ENCODE results near the gene MORN2.

The MORN2 gene

DNA sequence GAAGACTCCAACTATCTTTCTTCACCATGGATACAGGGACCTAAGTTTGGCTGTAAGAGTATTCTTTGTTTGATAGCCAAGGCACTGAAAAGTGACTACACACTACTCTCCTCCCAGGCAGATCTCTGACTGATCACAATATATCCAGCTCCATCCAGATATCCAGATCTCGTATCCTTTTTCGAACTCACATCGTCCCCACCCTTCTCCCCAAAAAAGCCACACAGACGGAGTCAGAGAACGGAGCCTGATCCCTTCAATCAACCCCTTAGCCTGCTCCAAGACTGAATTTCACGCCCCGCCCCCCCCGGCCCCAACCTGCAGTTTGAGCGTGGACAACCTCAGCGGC, 575 bp upstream of the MORN2 start:
- H3K4me1 ChIP-seq (ENCODE audit: insufficient read depth, low read length, severe bottlenecking) = peaks cover 17% of the 10 kb centered on the region
- H3K9me3 ChIP-seq (ENCODE audit: low read length) = 0 out of 2 replicates have a peak, but pooled peaks cover 2% of the 10 kb centered on the region
- no peaks in the 10 kb centered on the region for H3F3A ChIP-seq (ENCODE audit: insufficient read depth, low read length)
- H3K27me3 ChIP-seq (ENCODE audit: insufficient read depth, low read length) = no peaks in the 10 kb centered on the region
- peak overlapping the region; percentile 69 for H3K4me3 ChIP-seq (ENCODE audit: low read depth, low read length, poor library complexity, severe bottlenecking)
- no peak for TF ChIP-seq EZH2 (IDR thresholded peaks at IDR 0.05; ENCODE audit: borderline replicate concordance, low read length)
- TF ChIP-seq, protein P1, sequence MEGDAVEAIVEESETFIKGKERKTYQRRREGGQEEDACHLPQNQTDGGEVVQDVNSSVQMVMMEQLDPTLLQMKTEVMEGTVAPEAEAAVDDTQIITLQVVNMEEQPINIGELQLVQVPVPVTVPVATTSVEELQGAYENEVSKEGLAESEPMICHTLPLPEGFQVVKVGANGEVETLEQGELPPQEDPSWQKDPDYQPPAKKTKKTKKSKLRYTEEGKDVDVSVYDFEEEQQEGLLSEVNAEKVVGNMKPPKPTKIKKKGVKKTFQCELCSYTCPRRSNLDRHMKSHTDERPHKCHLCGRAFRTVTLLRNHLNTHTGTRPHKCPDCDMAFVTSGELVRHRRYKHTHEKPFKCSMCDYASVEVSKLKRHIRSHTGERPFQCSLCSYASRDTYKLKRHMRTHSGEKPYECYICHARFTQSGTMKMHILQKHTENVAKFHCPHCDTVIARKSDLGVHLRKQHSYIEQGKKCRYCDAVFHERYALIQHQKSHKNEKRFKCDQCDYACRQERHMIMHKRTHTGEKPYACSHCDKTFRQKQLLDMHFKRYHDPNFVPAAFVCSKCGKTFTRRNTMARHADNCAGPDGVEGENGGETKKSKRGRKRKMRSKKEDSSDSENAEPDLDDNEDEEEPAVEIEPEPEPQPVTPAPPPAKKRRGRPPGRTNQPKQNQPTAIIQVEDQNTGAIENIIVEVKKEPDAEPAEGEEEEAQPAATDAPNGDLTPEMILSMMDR (IDR thresholded peaks at IDR 0.05; ENCODE audit: low read length) = no peak
- H3K27ac ChIP-seq (ENCODE audit: low read depth, low read length, poor library complexity, severe bottlenecking) = no peak overlapping the region
- no peaks in the 10 kb centered on the region for H3K36me3 ChIP-seq (ENCODE audit: insufficient read depth, low read length)
- peaks cover 13% of the 10 kb centered on the region for H3K79me2 ChIP-seq (ENCODE audit: insufficient read depth, low read length)
- no peaks in the 10 kb centered on the region for H3K9me2 ChIP-seq (ENCODE audit: low read depth, low read length)
- H4K20me1 ChIP-seq (ENCODE audit: insufficient read depth, low read length) = no peaks in the 10 kb centered on the region
- peak overlapping the region; percentile 57 for H3K9ac ChIP-seq (ENCODE audit: low read length)
- peak overlapping the region; percentile 80 for H3K4me2 ChIP-seq (ENCODE audit: low read length)
- H2AFZ ChIP-seq (ENCODE audit: low read length) = no peak overlapping the region

GRCh38 chr2:38876407-38876806, 631 bp downstream of the MORN2 start:
- H3K27ac ChIP-seq (ENCODE audit: low read depth, low read length, poor library complexity, severe bottlenecking) = no peak overlapping the region
- H3F3A ChIP-seq (ENCODE audit: insufficient read depth, low read length) = no peaks in the 10 kb centered on the region
- H3K9me2 ChIP-seq (ENCODE audit: low read depth, low read length) = no peaks in the 10 kb centered on the region
- H3K9me3 ChIP-seq (ENCODE audit: low read length) = no peaks in the 10 kb centered on the region
- H4K20me1 ChIP-seq (ENCODE audit: insufficient read depth, low read length) = no peaks in the 10 kb centered on the region
- H3K4me1 ChIP-seq (ENCODE audit: insufficient read depth, low read length, severe bottlenecking) = peaks cover 17% of the 10 kb centered on the region
- TF ChIP-seq EZH2 (IDR thresholded peaks at IDR 0.05; ENCODE audit: borderline replicate concordance, low read length) = no peak
- TF ChIP-seq, protein P1 (IDR thresholded peaks at IDR 0.05; ENCODE audit: low read length) = no peak
- 0 out of 2 replicates have a peak overlapping the region, but pooled peaks have one; percentile 27 for H2AFZ ChIP-seq (ENCODE audit: low read length)
- no peaks in the 10 kb centered on the region for H3K27me3 ChIP-seq (ENCODE audit: insufficient read depth, low read length)
- H3K4me2 ChIP-seq (ENCODE audit: low read length) = peak overlapping the region; percentile 80
- H3K36me3 ChIP-seq (ENCODE audit: insufficient read depth, low read length) = no peaks in the 10 kb centered on the region
- H3K4me3 ChIP-seq (ENCODE audit: low read depth, low read length, poor library complexity, severe bottlenecking) = peak overlapping the region; percentile 69
- peak overlapping the region; percentile 57; the same call in 1 of the 2 replicates for H3K9ac ChIP-seq (ENCODE audit: low read length)
- peaks cover 13% of the 10 kb centered on the region for H3K79me2 ChIP-seq (ENCODE audit: insufficient read depth, low read length)

DNA sequence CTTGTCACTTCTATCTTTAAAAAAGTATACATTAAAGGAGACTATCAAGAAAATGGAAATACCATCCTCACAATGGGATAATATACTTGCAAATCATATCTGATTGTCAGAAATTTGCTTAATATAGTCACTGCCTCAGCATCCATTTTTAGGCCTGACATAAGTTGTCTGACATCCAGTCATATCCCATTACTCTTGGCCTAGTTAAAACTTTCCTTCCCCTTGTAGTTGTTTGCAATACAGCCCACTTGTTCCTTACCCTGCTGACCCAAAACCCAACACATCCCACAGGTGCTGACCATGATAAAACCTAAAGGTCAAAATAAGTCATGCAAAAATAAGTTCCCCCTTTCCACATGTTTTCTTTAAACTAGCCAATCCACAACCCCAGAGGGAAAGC, 10.3 kb downstream of the MORN2 start:
- TF ChIP-seq EZH2 (IDR thresholded peaks at IDR 0.05; ENCODE audit: borderline replicate concordance, low read length) = no peak
- TF ChIP-seq, protein P1 (IDR thresholded peaks at IDR 0.05; ENCODE audit: low read length) = no peak
- no peaks in the 10 kb centered on the region for H3K36me3 ChIP-seq (ENCODE audit: insufficient read depth, low read length)
- no peak overlapping the region for H3K4me3 ChIP-seq (ENCODE audit: low read depth, low read length, poor library complexity, severe bottlenecking)
- no peaks in the 10 kb centered on the region for H3F3A ChIP-seq (ENCODE audit: insufficient read depth, low read length)
- no peaks in the 10 kb centered on the region for H3K9me3 ChIP-seq (ENCODE audit: low read length)
- peaks cover 4% of the 10 kb centered on the region; the same call in 1 of the 2 replicates for H3K9me2 ChIP-seq (ENCODE audit: low read depth, low read length)
- no peaks in the 10 kb centered on the region for H3K27me3 ChIP-seq (ENCODE audit: insufficient read depth, low read length)
- no peaks in the 10 kb centered on the region for H3K79me2 ChIP-seq (ENCODE audit: insufficient read depth, low read length)
- no peak overlapping the region for H2AFZ ChIP-seq (ENCODE audit: low read length)
- no peak overlapping the region for H3K4me2 ChIP-seq (ENCODE audit: low read length)
- H3K27ac ChIP-seq (ENCODE audit: low read depth, low read length, poor library complexity, severe bottlenecking) = no peak overlapping the region
- no peaks in the 10 kb centered on the region for H4K20me1 ChIP-seq (ENCODE audit: insufficient read depth, low read length)
- H3K4me1 ChIP-seq (ENCODE audit: insufficient read depth, low read length, severe bottlenecking) = no peaks in the 10 kb centered on the region
- H3K9ac ChIP-seq (ENCODE audit: low read length) = no peak overlapping the region

Measured in OCI-LY1 (cell line).